PC-9 (cell line): ENCODE data around the gene EML5. TPM values are rescaled to one million over a fixed set of nuclear protein-coding genes. Genes with fewer than 3 reads are reported as not detected.

Source experiments
- BruUV-seq: library from RNA; stranded (reverse); fragments of 400-500 nt; replicated peaks from 2 replicates; lab custom pipeline; 2021; lab: Mats Ljungman, UMichigan
- CTCF ChIA-PET: fragments of 300-600 bp; sonication (Branson Sonifier 250); formaldehyde crosslinking; loops from one replicate; lab custom pipeline; 2022; ENCODE audit warnings: antibody characterized with exemption; lab: Charles Lee
- POLR2A ChIA-PET: fragments of 300-600 bp; sonication (Branson Sonifier 250); formaldehyde crosslinking; loops from one replicate; lab custom pipeline; 2022; ENCODE audit warnings: antibody characterized with exemption; ENCODE audit not compliant: unreplicated experiment; lab: Charles Lee
- DNase-seq, 2 experiments: peaks; one replicate each; pipeline versions ENCODE4 v3.0.0 to v3.0.0-alpha.2; 2015 to 2022; ENCODE audit warnings: mixed read lengths in 1 of 2
- H2AFZ ChIP-seq: fragments of 200-600 bp; sonication (generic); 2 replicates; pipeline ENCODE4 v1.8.1; 2017; ENCODE audit warnings: antibody characterized with exemption
- H3F3A ChIP-seq: fragments of 200-600 bp; sonication (generic); 2 replicates; pipeline ENCODE4 v1.8.1; 2017; ENCODE audit warnings: antibody characterized with exemption, mild to moderate bottlenecking, low read depth; ENCODE audit not compliant: insufficient read depth
- H3K27ac ChIP-seq: fragments of 200-600 bp; sonication (generic); 2 replicates; pipeline ENCODE4 v1.6.1; 2016; ENCODE audit warnings: mixed run types
- H3K27me3 ChIP-seq: fragments of 200-600 bp; sonication (generic); 2 replicates; pipeline ENCODE4 v1.6.1; 2016; ENCODE audit warnings: low read depth, mixed run types; ENCODE audit not compliant: insufficient read depth
- H3K36me3 ChIP-seq: fragments of 200-600 bp; sonication (generic); 2 replicates; pipeline ENCODE4 v1.6.1; 2016; ENCODE audit warnings: low read depth, mixed run types
- H3K4me1 ChIP-seq: fragments of 200-600 bp; sonication (generic); replicated peaks from 2 replicates; pipeline ENCODE4 v1.6.1; 2016; ENCODE audit warnings: mixed run types; ENCODE audit not compliant: insufficient read depth
- H3K4me2 ChIP-seq: fragments of 200-600 bp; sonication (generic); 2 replicates; pipeline ENCODE4 v1.6.1; 2017; ENCODE audit warnings: mixed run types
- H3K4me3 ChIP-seq: fragments of 200-600 bp; sonication (generic); 2 replicates; pipeline ENCODE4 v1.6.1; 2016; ENCODE audit warnings: mixed run types
- H3K79me2 ChIP-seq: fragments of 200-600 bp; sonication (generic); 2 replicates; pipeline ENCODE4 v1.6.1; 2017; ENCODE audit warnings: low read depth, mixed run types
- H3K9me2 ChIP-seq: fragments of 200-600 bp; sonication (generic); 2 replicates; pipeline ENCODE4 v1.8.1; 2017; ENCODE audit warnings: mild to moderate bottlenecking; ENCODE audit not compliant: insufficient read depth
- H3K9me3 ChIP-seq: fragments of 200-600 bp; sonication (generic); 2 replicates; pipeline ENCODE4 v1.8.1; 2016; ENCODE audit warnings: low read depth; ENCODE audit not compliant: insufficient read depth
- H4K20me1 ChIP-seq: fragments of 200-600 bp; sonication (generic); 2 replicates; pipeline ENCODE4 v1.8.1; 2017; ENCODE audit not compliant: insufficient read depth
- CTCF ChIP-seq: fragments of 200-600 bp; sonication (generic); conservative IDR thresholded peaks from 2 replicates; pipeline ENCODE4 v1.6.1; 2017; ENCODE audit warnings: mixed run types, antibody characterized with exemption, mild to moderate bottlenecking, moderate library complexity
- EZH2 ChIP-seq: fragments of 200-600 bp; sonication (generic); IDR thresholded peaks from 2 replicates; pipeline ENCODE4 v1.8.0; 2017; ENCODE audit warnings: antibody characterized with exemption, low read depth
- intact Hi-C: fragments of 100-400 bp; cut with micrococcal nuclease; formaldehyde crosslinking; loops from one replicate; pipeline ENCODE4 v1.10.0; 2022; ENCODE audit not compliant: unreplicated experiment
- total RNA-seq: library from RNA; stranded (reverse); gene quantifications from 2 replicates; pipeline ENCODE4 v1.2.3, GENCODE V29; 2021

The EML5 gene
- total RNA-seq, 1 experiment from 2014 or later: 0.46 TPM

DNA sequence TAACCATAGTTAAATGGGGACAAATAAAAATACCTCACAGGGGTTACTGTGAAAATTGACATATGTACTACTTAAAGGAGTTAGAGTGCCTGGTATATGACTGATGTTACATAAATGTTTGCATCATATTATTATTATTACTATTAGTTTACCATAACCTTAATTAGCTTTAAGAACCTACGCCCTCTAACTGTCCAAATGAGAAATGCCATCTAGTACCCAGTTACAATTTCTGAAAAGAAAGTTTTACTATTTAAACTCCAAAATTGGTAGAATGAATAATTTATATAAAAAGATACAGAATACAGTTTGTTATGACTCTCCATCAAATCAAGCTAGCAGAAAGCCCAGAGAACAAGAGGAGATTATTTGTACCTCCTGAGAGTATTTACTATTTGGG, 42.3 kb downstream of the EML5 start:
- CTCF ChIA-PET: no interaction called here

GRCh38 chr14:88749139-88749538, 43.6 kb downstream of the EML5 start:
- Histone ChIP-seq H3K4me1 (peaks cover 26% of the 10 kb centered on the region), H3F3A (peaks cover 11% of the 10 kb centered on the region; the same call in 1 of the 2 replicates), H3K4me2 (peak overlapping the region; percentile 40), H2AFZ (no peak overlapping the region), H3K4me3 (no peak overlapping the region), H3K27ac (peak overlapping the region; percentile 43; the same call in 1 of the 2 replicates), H3K27me3 (no peaks in the 10 kb centered on the region), H3K36me3 (no peaks in the 10 kb centered on the region), H4K20me1 (no peaks in the 10 kb centered on the region), H3K79me2 (no peaks in the 10 kb centered on the region), H3K9me3 (no peaks in the 10 kb centered on the region), H3K9me2 (no peaks in the 10 kb centered on the region)
- no TSS peak for BruUV-seq
- TF ChIP-seq EZH2 (no peak), CTCF (no peak)
- intact Hi-C loops: no loop called here
- peak in 1 of 2 experiments; percentile 54 for DNase-seq
- POLR2A ChIA-PET: no interaction called here
- CTCF ChIA-PET: no interaction called here

More for the DNA sequence above, 42.3 kb downstream of the EML5 start:
- H3K4me2 ChIP-seq: no peak overlapping the region
- peaks cover 26% of the 10 kb centered on the region for H3K4me1 ChIP-seq
- no peak overlapping the region for H3K27ac ChIP-seq
- intact Hi-C loops: no loop called here
- H2AFZ ChIP-seq: no peak overlapping the region
- H4K20me1 ChIP-seq: no peaks in the 10 kb centered on the region
- no peak overlapping the region for H3K4me3 ChIP-seq
- TF ChIP-seq CTCF: no peak
- no peak for TF ChIP-seq EZH2
- no peaks in the 10 kb centered on the region for H3K79me2 ChIP-seq
- H3F3A ChIP-seq: peaks cover 11% of the 10 kb centered on the region; the same call in 1 of the 2 replicates
- no peaks in the 10 kb centered on the region for H3K9me3 ChIP-seq
- DNase-seq: no peak
- POLR2A ChIA-PET: no interaction called here
- BruUV-seq: no TSS peak
- H3K27me3 ChIP-seq: no peaks in the 10 kb centered on the region
- no peaks in the 10 kb centered on the region for H3K36me3 ChIP-seq
- no peaks in the 10 kb centered on the region for H3K9me2 ChIP-seq

GRCh38 chr14:88748288-88748687, 44.5 kb downstream of the EML5 start:
- no peak overlapping the region for H2AFZ ChIP-seq
- no peaks in the 10 kb centered on the region for H3K36me3 ChIP-seq
- H3K4me1 ChIP-seq: peaks cover 26% of the 10 kb centered on the region
- no TSS peak for BruUV-seq
- ChIA-PET CTCF (no interaction called here), POLR2A (no interaction called here)
- no peaks in the 10 kb centered on the region for H3K79me2 ChIP-seq
- peak overlapping the region; percentile 43; the same call in 1 of the 2 replicates for H3K27ac ChIP-seq
- no peaks in the 10 kb centered on the region for H4K20me1 ChIP-seq
- H3K4me2 ChIP-seq: no peak overlapping the region
- intact Hi-C loops: no loop called here
- no peak for DNase-seq
- no peak overlapping the region for H3K4me3 ChIP-seq
- H3K9me2 ChIP-seq: no peaks in the 10 kb centered on the region
- no peaks in the 10 kb centered on the region for H3K9me3 ChIP-seq
- no peak for TF ChIP-seq EZH2
- TF ChIP-seq CTCF: no peak
- H3K27me3 ChIP-seq: no peaks in the 10 kb centered on the region
- H3F3A ChIP-seq: peaks cover 11% of the 10 kb centered on the region; the same call in 1 of the 2 replicates
